Hepatocyte (in vitro differentiated cells): ENCODE measurements around the gene GJC1. TPM values are rescaled to one million over a fixed set of nuclear protein-coding genes. Genes with fewer than 3 reads are reported as not detected.

Source experiments
- DNase-seq: peaks from one replicate; pipeline ENCODE4 v3.0.0-alpha.2; 2016; ENCODE audit warnings: low spot score
- H2AFZ ChIP-seq: fragments of 200-600 bp; sonication (generic); 2 replicates; pipeline ENCODE4 v1.6.0; 2016; ENCODE audit warnings: antibody characterized with exemption, mild to moderate bottlenecking
- H3K27ac ChIP-seq: fragments of 200-600 bp; sonication (generic); 2 replicates; pipeline ENCODE4 v1.5.1; 2016; ENCODE audit warnings: mild to moderate bottlenecking
- H3K27me3 ChIP-seq: fragments of 200-600 bp; sonication (generic); 2 replicates; pipeline ENCODE4 v1.6.1; 2016
- H3K36me3 ChIP-seq: fragments of 200-600 bp; sonication (generic); replicated peaks from 2 replicates; pipeline ENCODE4 v1.5.1; 2016; ENCODE audit warnings: low read depth; ENCODE audit not compliant: insufficient read depth
- H3K4me1 ChIP-seq: fragments of 200-600 bp; sonication (generic); 2 replicates; pipeline ENCODE4 v1.5.1; 2016; ENCODE audit warnings: mild to moderate bottlenecking, moderate library complexity; ENCODE audit not compliant: insufficient read depth
- H3K4me2 ChIP-seq: fragments of 200-600 bp; sonication (generic); 2 replicates; pipeline ENCODE4 v1.6.0; 2016
- H3K4me3 ChIP-seq: fragments of 200-600 bp; sonication (generic); 2 replicates; pipeline ENCODE4 v1.5.1; 2016; ENCODE audit warnings: mild to moderate bottlenecking
- H3K79me2 ChIP-seq: fragments of 200-600 bp; sonication (generic); 2 replicates; pipeline ENCODE4 v1.6.0; 2017; ENCODE audit warnings: mild to moderate bottlenecking
- H3K9me2 ChIP-seq: fragments of 200-600 bp; sonication (generic); replicated peaks from 2 replicates; pipeline ENCODE4 v1.6.0; 2017; ENCODE audit warnings: mild to moderate bottlenecking; ENCODE audit not compliant: insufficient read depth
- H3K9me3 ChIP-seq: fragments of 200-600 bp; sonication (generic); 2 replicates; pipeline ENCODE4 v1.5.1; 2016; ENCODE audit warnings: low read depth, mild to moderate bottlenecking
- H4K20me1 ChIP-seq: fragments of 200-600 bp; sonication (generic); 2 replicates; pipeline ENCODE4 v1.6.0; 2016; ENCODE audit warnings: mild to moderate bottlenecking; ENCODE audit not compliant: insufficient read depth, poor library complexity, severe bottlenecking
- EZH2 ChIP-seq: fragments of 200-600 bp; sonication (generic); IDR thresholded peaks from 2 replicates; pipeline ENCODE4 v1.6.1; 2016; ENCODE audit warnings: antibody characterized with exemption, mild to moderate bottlenecking, borderline replicate concordance
- EZH2phosphoT487 ChIP-seq: fragments of 200-600 bp; sonication (generic); IDR thresholded peaks from one replicate; pipeline ENCODE4 v1.6.1; 2018; ENCODE audit warnings: antibody characterized with exemption, mild to moderate bottlenecking, low read depth, moderate library complexity; ENCODE audit not compliant: unreplicated experiment, severe bottlenecking
- WGBS: methylation state at CpG from one replicate; pipeline ENCODE4 v1.1.6; 2016; ENCODE audit warnings: low lambda C conversion rate; ENCODE audit errors: missing lambda C conversion rate; 5-methylcytosine and 5-hydroxymethylcytosine counted together
- polyA plus RNA-seq: library from polyadenylated mRNA; unstranded; fragments of >200 nt; fragmentation: Nextera tagmentation; extraction: Ambion mirVana; gene quantifications from 2 replicates; pipeline ENCODE4 v1.2.1, GENCODE V29; 2016
- total RNA-seq: library from RNA; depleted of rRNA; stranded (reverse); fragments of >200 nt; gene quantifications from 2 replicates; pipeline ENCODE4 v1.2.3, GENCODE V29; 2014
- TF ChIP-seq, protein P1 (sequence below): fragments of 200-600 bp; sonication (generic); IDR thresholded peaks from 2 replicates; pipeline ENCODE4 v1.5.1; 2016; ENCODE audit warnings: antibody characterized with exemption, mild to moderate bottlenecking; ENCODE audit not compliant: poor library complexity

Gene GJC1
- total and polyA plus RNA-seq, 2 experiments from 2014 or later, result 7.5 to 11.4 TPM

DNA sequence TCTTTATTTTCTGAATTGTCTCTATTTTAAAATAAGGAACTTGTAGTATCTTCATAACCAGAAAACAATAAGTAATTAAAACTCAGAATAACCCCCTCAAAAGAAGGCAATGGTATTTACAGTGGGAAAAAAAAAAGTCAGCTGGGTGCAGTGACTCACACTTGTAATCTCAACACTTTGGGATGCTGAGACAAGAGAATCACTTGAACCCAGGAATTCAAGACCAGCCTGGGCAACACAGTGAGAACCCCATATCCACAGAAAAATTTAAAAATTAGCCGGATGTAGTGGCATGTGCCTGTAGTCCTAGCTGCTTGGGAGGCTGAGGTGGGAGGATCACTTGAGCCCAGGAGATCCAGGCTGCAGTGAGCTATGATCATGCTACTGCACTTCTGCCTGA, 37.8 kb downstream of the GJC1 start:
- H3K9me3 ChIP-seq, result no peaks in the 10 kb centered on the region
- no peak for DNase-seq
- no peaks in the 10 kb centered on the region for H3K4me1 ChIP-seq
- TF ChIP-seq EZH2phosphoT487, result no peak
- TF ChIP-seq, protein P1, sequence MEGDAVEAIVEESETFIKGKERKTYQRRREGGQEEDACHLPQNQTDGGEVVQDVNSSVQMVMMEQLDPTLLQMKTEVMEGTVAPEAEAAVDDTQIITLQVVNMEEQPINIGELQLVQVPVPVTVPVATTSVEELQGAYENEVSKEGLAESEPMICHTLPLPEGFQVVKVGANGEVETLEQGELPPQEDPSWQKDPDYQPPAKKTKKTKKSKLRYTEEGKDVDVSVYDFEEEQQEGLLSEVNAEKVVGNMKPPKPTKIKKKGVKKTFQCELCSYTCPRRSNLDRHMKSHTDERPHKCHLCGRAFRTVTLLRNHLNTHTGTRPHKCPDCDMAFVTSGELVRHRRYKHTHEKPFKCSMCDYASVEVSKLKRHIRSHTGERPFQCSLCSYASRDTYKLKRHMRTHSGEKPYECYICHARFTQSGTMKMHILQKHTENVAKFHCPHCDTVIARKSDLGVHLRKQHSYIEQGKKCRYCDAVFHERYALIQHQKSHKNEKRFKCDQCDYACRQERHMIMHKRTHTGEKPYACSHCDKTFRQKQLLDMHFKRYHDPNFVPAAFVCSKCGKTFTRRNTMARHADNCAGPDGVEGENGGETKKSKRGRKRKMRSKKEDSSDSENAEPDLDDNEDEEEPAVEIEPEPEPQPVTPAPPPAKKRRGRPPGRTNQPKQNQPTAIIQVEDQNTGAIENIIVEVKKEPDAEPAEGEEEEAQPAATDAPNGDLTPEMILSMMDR, result no peak
- no peak for TF ChIP-seq EZH2
- H3K4me3 ChIP-seq, result no peak overlapping the region
- H4K20me1 ChIP-seq, result no peaks in the 10 kb centered on the region
- H3K79me2 ChIP-seq, result no peaks in the 10 kb centered on the region
- no peak overlapping the region for H2AFZ ChIP-seq
- H3K9me2 ChIP-seq, result no peaks in the 10 kb centered on the region
- no peaks in the 10 kb centered on the region for H3K27me3 ChIP-seq
- H3K36me3 ChIP-seq, result no peaks in the 10 kb centered on the region
- H3K27ac ChIP-seq, result no peak overlapping the region
- no peak overlapping the region for H3K4me2 ChIP-seq
- WGBS, result 100% methylated on average over 1 of the region's 1 CpG

DNA sequence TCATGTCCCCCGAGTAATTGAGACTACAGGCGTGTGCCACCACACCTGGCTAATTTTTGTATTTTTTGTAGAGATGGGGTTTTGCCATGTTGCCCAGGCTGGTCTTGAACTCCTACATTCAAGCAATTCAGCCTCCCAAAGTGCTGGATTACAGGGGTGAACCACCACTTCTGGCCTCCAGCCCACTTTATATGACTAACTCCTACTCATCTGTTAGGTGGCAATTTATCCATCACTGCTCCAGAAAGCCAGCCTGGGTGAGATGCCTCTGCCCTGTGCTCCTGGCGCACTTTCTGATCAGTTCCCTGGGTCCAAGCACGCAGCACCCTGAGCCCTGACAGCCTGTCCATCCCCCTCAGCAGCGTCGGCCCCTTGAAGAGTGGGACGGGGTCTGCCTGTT, 41.9 kb downstream of the GJC1 start:
- H3K4me3 ChIP-seq, result no peak overlapping the region
- no peaks in the 10 kb centered on the region for H3K79me2 ChIP-seq
- WGBS, result 86% methylated on average over 7 of the region's 7 CpGs
- no peak for DNase-seq
- no peak overlapping the region for H3K27ac ChIP-seq
- H3K27me3 ChIP-seq, result no peaks in the 10 kb centered on the region
- no peaks in the 10 kb centered on the region for H4K20me1 ChIP-seq
- H3K9me2 ChIP-seq, result no peaks in the 10 kb centered on the region
- H3K9me3 ChIP-seq, result no peaks in the 10 kb centered on the region
- H2AFZ ChIP-seq, result no peak overlapping the region
- H3K4me2 ChIP-seq, result no peak overlapping the region
- no peaks in the 10 kb centered on the region for H3K36me3 ChIP-seq
- H3K4me1 ChIP-seq, result no peaks in the 10 kb centered on the region
- TF ChIP-seq EZH2phosphoT487 (no peak), EZH2 (no peak)

DNA sequence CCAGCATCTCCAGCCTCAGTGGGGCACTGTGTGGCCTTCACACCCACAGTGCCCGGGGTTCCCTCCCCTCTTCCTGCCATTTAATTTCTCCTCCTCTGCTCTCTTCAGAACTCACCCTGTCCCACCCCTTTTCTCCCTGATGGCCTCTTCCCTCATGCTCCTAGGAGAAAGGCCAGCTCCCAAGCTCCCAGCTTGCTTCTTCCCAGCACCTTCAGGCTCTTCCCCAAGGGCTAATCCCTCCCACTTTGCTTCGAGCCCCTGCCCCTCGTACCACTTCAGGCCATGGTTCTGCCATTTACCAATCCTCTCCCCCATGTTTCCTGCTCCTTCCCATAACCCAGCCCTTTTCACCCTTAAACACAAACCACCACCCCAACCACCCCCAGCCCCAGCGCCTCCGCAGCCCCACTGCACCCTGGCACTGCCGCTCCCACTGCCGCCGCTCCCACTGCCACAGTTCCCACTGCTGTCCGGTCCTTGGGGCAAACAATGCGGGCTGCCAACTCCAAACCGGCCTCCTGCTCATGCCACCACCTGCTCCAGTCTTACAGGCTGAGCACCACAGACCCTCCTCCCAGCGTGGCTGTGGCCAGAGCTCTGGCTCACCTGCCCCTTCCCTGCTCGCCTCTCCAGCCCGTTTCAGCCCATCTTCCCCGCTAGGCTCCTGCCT, 42.7 kb downstream of the GJC1 start:
- no peak for DNase-seq
- TF ChIP-seq EZH2phosphoT487 (no peak), EZH2 (no peak)
- TF ChIP-seq, protein P1, result no peak
- 91% methylated on average over 15 of the region's 15 CpGs for WGBS
- no peaks in the 10 kb centered on the region for H3K9me3 ChIP-seq
- no peak overlapping the region for H3K4me3 ChIP-seq
- no peaks in the 10 kb centered on the region for H3K27me3 ChIP-seq
- H2AFZ ChIP-seq, result no peak overlapping the region
- no peak overlapping the region for H3K27ac ChIP-seq
- no peaks in the 10 kb centered on the region for H3K36me3 ChIP-seq
- H3K4me2 ChIP-seq, result no peak overlapping the region
- no peaks in the 10 kb centered on the region for H3K79me2 ChIP-seq
- no peaks in the 10 kb centered on the region for H3K9me2 ChIP-seq
- no peaks in the 10 kb centered on the region for H3K4me1 ChIP-seq
- no peaks in the 10 kb centered on the region for H4K20me1 ChIP-seq

DNA sequence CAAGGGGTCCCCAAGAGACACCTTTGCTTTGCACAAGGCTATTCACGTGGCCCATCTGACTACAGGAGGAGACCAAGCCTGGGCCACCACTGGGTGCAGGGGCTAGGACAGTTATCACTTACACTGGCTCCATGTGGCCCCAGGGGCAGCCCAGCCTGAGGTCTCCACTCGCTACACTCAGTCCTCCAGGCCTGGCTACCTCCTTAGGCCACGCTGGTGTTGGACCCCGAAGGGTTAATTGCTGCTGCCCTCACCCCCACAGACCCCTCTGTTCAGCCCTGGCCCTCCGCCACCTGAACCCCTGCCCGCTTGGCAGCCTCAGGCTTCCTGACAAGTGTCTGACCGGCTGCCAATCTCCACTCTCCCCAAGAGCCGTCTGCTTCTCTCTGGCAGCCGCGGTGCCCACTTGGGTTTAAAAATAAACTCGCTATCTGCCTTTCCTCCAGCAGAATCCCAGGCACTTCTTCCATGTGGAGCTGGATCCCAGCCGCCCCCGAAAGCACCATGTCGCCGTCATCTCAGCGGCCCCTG, 43.5 kb downstream of the GJC1 start:
- DNase-seq, result no peak
- no peaks in the 10 kb centered on the region for H3K36me3 ChIP-seq
- H3K27ac ChIP-seq, result no peak overlapping the region
- no peak overlapping the region for H2AFZ ChIP-seq
- no peaks in the 10 kb centered on the region for H3K9me3 ChIP-seq
- H3K27me3 ChIP-seq, result no peaks in the 10 kb centered on the region
- no peaks in the 10 kb centered on the region for H3K9me2 ChIP-seq
- no peaks in the 10 kb centered on the region for H4K20me1 ChIP-seq
- no peaks in the 10 kb centered on the region for H3K79me2 ChIP-seq
- H3K4me2 ChIP-seq, result no peak overlapping the region
- no peaks in the 10 kb centered on the region for H3K4me1 ChIP-seq
- no peak overlapping the region for H3K4me3 ChIP-seq
- TF ChIP-seq EZH2phosphoT487 (no peak), EZH2 (no peak)
- TF ChIP-seq, protein P1, result no peak
- whole genome bisulfite sequencing, result 84% methylated on average over 16 of the region's 16 CpGs
